GM12873 (cell line): ENCODE data around the gene FCHO1.
A peak's percentile ranks its signal among the peaks of the same experiment; 100 is the strongest.

Experiments used
- CTCF ChIP-seq: IDR thresholded peaks from 2 replicates; pipeline ENCODE4 v1.5.1; 2012; ENCODE audit warnings: low read depth, mild to moderate bottlenecking, moderate library complexity, low read length, control low read depth; ENCODE audit not compliant: insufficient read depth; ENCODE audit errors: missing control alignments

Gene FCHO1

GRCh38 chr19:17770613-17771012 is 19.3 kb downstream of the FCHO1 start:
- no peak for TF ChIP-seq CTCF

GRCh38 chr19:17772172-17772571 is 20.9 kb downstream of the FCHO1 start:
- TF ChIP-seq CTCF = no peak

GRCh38 chr19:17775245-17775927 is 24.1 kb downstream of the FCHO1 start:
- TF ChIP-seq CTCF = peak; percentile 70

- no peak for TF ChIP-seq CTCF
Observed at GRCh38 chr19:17775991-17776803, 24.9 kb downstream of the FCHO1 start.

GRCh38 chr19:17778251-17778967 is 27.1 kb downstream of the FCHO1 start:
- TF ChIP-seq CTCF = no peak

GRCh38 chr19:17778968-17779929 is 28.0 kb downstream of the FCHO1 start:
- no peak for TF ChIP-seq CTCF

GRCh38 chr19:17780781-17781180 is 29.5 kb downstream of the FCHO1 start:
- no peak for TF ChIP-seq CTCF
